Coronary artery (tissue), 2 donors: ENCODE measurements around the gene EMP1.

ENCODE experiments used
- DNase-seq: peaks from one replicate; pipeline ENCODE4 v3.0.0-alpha.2; 2017; ENCODE audit warnings: low spot score
- H3K27ac ChIP-seq, 2 donors: fragments of 200-600 bp; sonication (generic); one replicate each; pipeline ENCODE4 v1.5.1; 2016 to 2019
- H3K4me3 ChIP-seq: fragments of 200-600 bp; sonication (generic); 2 replicates; pipeline ENCODE4 v1.5.1; 2016; ENCODE audit warnings: mild to moderate bottlenecking, moderate library complexity
- CTCF ChIP-seq: fragments of 200-600 bp; sonication (generic); IDR thresholded peaks from one replicate; pipeline ENCODE4 v1.5.1; 2019; ENCODE audit warnings: antibody characterized with exemption

Gene EMP1

GRCh38 chr12:13178568-13179210 is 17.8 kb upstream of the EMP1 start:
- H3K27ac ChIP-seq, result peak overlapping the region in 1 of 2 donors; percentile 83
- TF ChIP-seq CTCF, result no peak
- DNase-seq, result no peak
- no peak overlapping the region for H3K4me3 ChIP-seq

GRCh38 chr12:13179211-13180074 is 17.1 kb upstream of the EMP1 start:
- TF ChIP-seq CTCF, result no peak
- peak overlapping the region; percentile 61 for H3K4me3 ChIP-seq
- peak overlapping the region in 1 of 2 donors; percentile 83 for H3K27ac ChIP-seq
- DNase-seq, result no peak

GRCh38 chr12:13181375-13182070 is 15.0 kb upstream of the EMP1 start:
- Histone ChIP-seq H3K27ac (no peak overlapping the region), H3K4me3 (no peak overlapping the region)
- no peak for TF ChIP-seq CTCF
- DNase-seq, result peak; percentile 26

GRCh38 chr12:13182881-13183280 is 13.6 kb upstream of the EMP1 start:
- peak; percentile 49 for DNase-seq
- Histone ChIP-seq H3K4me3 (no peak overlapping the region), H3K27ac (no peak overlapping the region)
- TF ChIP-seq CTCF, result no peak

DNA sequence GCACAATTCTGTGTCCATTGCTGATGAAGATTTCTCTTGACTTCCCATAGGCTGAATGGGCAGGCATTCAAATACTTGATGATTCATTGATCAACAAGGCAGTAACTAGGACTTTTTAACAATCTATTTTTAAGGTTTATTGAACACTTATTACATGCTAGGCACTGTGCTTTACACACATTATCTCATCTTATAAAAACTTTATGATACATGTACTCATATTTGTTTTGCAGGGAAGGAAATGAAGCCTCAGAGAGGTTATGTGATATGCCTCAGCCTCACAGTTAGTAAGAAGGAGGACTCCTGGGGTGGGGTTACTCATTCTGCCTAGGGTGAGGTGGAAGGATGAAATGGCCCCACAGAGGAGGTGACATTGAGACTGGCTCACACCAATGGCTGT is 12.9 kb upstream of the EMP1 start:
- no peak for TF ChIP-seq CTCF
- Histone ChIP-seq H3K4me3 (no peak overlapping the region), H3K27ac (no peak overlapping the region)
- DNase-seq, result peak; percentile 14

GRCh38 chr12:13186302-13186701 is 10.2 kb upstream of the EMP1 start:
- no peak for TF ChIP-seq CTCF
- H3K4me3 ChIP-seq, result no peak overlapping the region
- H3K27ac ChIP-seq, result no peak overlapping the region
- peak; percentile 41 for DNase-seq
